CD4-positive, alpha-beta memory T cell (primary cell): Measurements from ENCODE around the gene CD3G. TPM values are rescaled to one million over a fixed set of nuclear protein-coding genes. Genes with fewer than 3 reads are reported as not detected.

Experiments
- CTCF ChIA-PET: fragments of 350-600 bp; sonication (Branson Sonifier 250); formaldehyde crosslinking; loops from one replicate; lab custom pipeline; 2021; ENCODE audit warnings: inconsistent platforms; ENCODE audit not compliant: partially characterized antibody; lab: Charles Lee
- POLR2A ChIA-PET: fragments of 350-600 bp; sonication (Branson Sonifier 250); formaldehyde crosslinking; loops from one replicate; lab custom pipeline; 2021; ENCODE audit not compliant: partially characterized antibody; lab: Charles Lee
- DNase-seq, 5 donors: peaks; one replicate each; pipeline versions ENCODE4 v3.0.0 to v3.0.0-alpha.2; 2020 to 2022; ENCODE audit warnings: mixed read lengths in 1 of 5
- H3K27ac ChIP-seq: one replicate; pipeline ENCODE4 v1.7.0; 2013; ENCODE audit warnings: low read depth, low read length
- H3K27me3 ChIP-seq: 2 replicates; pipeline ENCODE4 v1.7.0; 2013; ENCODE audit warnings: mild to moderate bottlenecking, low read length, moderate library complexity; ENCODE audit not compliant: insufficient read depth
- H3K36me3 ChIP-seq: 2 replicates; pipeline ENCODE4 v1.7.0; 2013; ENCODE audit warnings: mild to moderate bottlenecking, low read length, moderate library complexity; ENCODE audit not compliant: insufficient read depth
- H3K4me1 ChIP-seq: 2 replicates; pipeline ENCODE4 v1.7.0; 2013; ENCODE audit warnings: mild to moderate bottlenecking, low read length, moderate library complexity; ENCODE audit not compliant: insufficient read depth
- H3K4me3 ChIP-seq, 2 donors: one replicate each; pipeline ENCODE4 v1.7.0; 2013; ENCODE audit warnings: low read length in 2 of 2, mild to moderate bottlenecking in 1 of 2
- H3K9me3 ChIP-seq, 2 donors: one replicate each; pipeline ENCODE4 v1.7.0; 2013; ENCODE audit warnings: low read length in 2 of 2, control low read depth in 1 of 2; ENCODE audit not compliant: control insufficient read depth in 1 of 2
- H3K27ac Mint-ChIP-seq, 7 donors: one replicate each; pipeline ENCODE4 v1.8.0; 2020 to 2021; ENCODE audit warnings: mixed read lengths in 7 of 7, mild to moderate bottlenecking in 6 of 7, inconsistent platforms in 3 of 7, moderate library complexity in 3 of 7
- H3K27me3 Mint-ChIP-seq, 2 donors: one replicate each; pipeline ENCODE4 v1.8.0; 2020 to 2021; ENCODE audit warnings: mixed read lengths in 2 of 2
- H3K36me3 Mint-ChIP-seq, 2 donors: one replicate each; pipeline ENCODE4 v1.8.0; 2020 to 2021; ENCODE audit warnings: mixed read lengths in 2 of 2, inconsistent platforms in 1 of 2, mild to moderate bottlenecking in 1 of 2
- H3K4me1 Mint-ChIP-seq, 4 donors: one replicate each; pipeline ENCODE4 v1.8.0; 2020 to 2021; ENCODE audit warnings: mixed read lengths in 4 of 4, mild to moderate bottlenecking in 1 of 4
- H3K4me3 Mint-ChIP-seq, 8 donors: one replicate each; pipeline ENCODE4 v1.8.0; 2020 to 2021; ENCODE audit warnings: mixed read lengths in 8 of 8, mild to moderate bottlenecking in 7 of 8, moderate library complexity in 6 of 8, inconsistent platforms in 3 of 8
- H3K9me3 Mint-ChIP-seq, 8 donors: one replicate each; pipeline ENCODE4 v1.8.0; 2020 to 2021; ENCODE audit warnings: mixed read lengths in 8 of 8, mild to moderate bottlenecking in 5 of 8, inconsistent platforms in 3 of 8, moderate library complexity in 1 of 8
- intact Hi-C: fragments of 100-400 bp; cut with micrococcal nuclease; formaldehyde crosslinking; loops from one replicate; pipeline ENCODE4 v1.15.1; 2023
- polyA plus RNA-seq, 2 donors: library from polyadenylated mRNA; unstranded; fragments of 300-500 nt; fragmentation: Illumina TruSeq; gene quantifications; one replicate each; pipeline ENCODE4 v1.2.3, GENCODE V29; 2021
- total RNA-seq, 2 experiments: library from RNA; stranded (reverse); gene quantifications; one replicate each; pipeline ENCODE4 v1.2.3, GENCODE V29; 2021

The CD3G gene
- total and polyA plus RNA-seq, 4 experiments from 2014 or later, result 131 to 417 (median 198) TPM

GRCh38 chr11:118320515-118320914 lies 23.6 kb upstream of the CD3G start:
- Mint-ChIP-seq H3K4me1 (peaks cover 55 to 89% (median 68%) of the 10 kb centered on the region in 4 donors), H3K27ac (peak overlapping the region in 6 of 7 donors; percentile 44 to 98 (median 76)), H3K27me3 (no peaks in the 10 kb centered on the region), H3K9me3 (peaks cover 0 to 1% (median 0%) of the 10 kb centered on the region in 8 donors), H3K36me3 (peaks cover 29 to 37% of the 10 kb centered on the region in 2 donors), H3K4me3 (peak overlapping the region in 3 of 8 donors; percentile 6 to 80 (median 28))
- Histone ChIP-seq H3K36me3 (no peaks in the 10 kb centered on the region), H3K4me3 (no peak overlapping the region), H3K27ac (no peak overlapping the region), H3K4me1 (peaks cover 70% of the 10 kb centered on the region), H3K27me3 (no peaks in the 10 kb centered on the region), H3K9me3 (no peaks in the 10 kb centered on the region)
- DNase-seq, result no peak
- intact Hi-C loops, result no loop called here
- ChIA-PET POLR2A (interaction anchor here (1.3 to 3.0 kb wide), 3 partner anchors 15 to 95 kb away, joined by 3 to 32 read pairs (median 4); partner anchors contain the start of gene CD3E), CTCF (no interaction called here)

DNA sequence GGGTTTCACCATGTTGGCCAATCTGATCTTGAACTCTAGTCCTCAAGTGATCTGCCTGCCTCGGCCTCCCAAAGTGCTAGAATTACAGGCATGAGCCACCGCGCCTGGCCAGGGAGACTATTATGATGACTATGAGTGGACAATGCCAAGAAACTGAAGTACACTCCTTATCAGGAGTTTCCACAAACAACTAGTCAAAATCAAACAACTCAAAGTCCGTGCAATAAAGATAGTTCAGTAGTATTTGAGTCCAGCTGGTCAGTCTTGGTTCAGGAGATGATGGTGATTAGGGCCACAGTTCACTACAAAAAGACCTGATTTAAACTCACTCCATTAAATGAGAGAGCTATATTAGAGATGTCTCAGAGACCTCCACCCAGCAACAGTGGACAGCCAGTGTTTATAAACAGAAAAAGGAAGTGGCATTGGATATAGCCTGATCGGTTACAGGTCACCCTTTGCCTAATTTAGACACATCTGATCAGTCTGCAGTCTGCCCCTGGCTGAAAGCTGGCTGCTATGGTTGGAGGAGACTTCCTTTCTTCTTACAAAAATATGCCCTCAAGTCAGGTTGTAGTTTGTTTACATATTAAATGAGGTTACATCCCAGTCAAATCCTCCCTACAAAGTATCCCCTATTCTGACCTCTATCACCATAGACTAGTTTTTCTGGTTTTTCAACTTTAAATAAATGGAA lies 22.6 kb upstream of the CD3G start:
- no peaks in the 10 kb centered on the region for H3K27me3 Mint-ChIP-seq
- H3K4me3 Mint-ChIP-seq, result peak overlapping the region in 5 of 8 donors; percentile 9 to 76 (median 38)
- Histone ChIP-seq H3K27ac (no peak overlapping the region), H3K4me1 (peaks cover 59% of the 10 kb centered on the region), H3K36me3 (no peaks in the 10 kb centered on the region), H3K27me3 (no peaks in the 10 kb centered on the region), H3K9me3 (no peaks in the 10 kb centered on the region), H3K4me3 (no peak overlapping the region)
- POLR2A ChIA-PET, result interaction anchor here (1.2 to 3.0 kb wide), 4 partner anchors 10 to 96 kb away, joined by 3 to 32 read pairs (median 4); partner anchors contain the start of gene CD3E
- H3K9me3 Mint-ChIP-seq, result peaks cover 0 to 1% (median 0%) of the 10 kb centered on the region in 8 donors
- peak overlapping the region in 6 of 7 donors; percentile 13 to 89 (median 72) for H3K27ac Mint-ChIP-seq
- no peak for DNase-seq
- peaks cover 45 to 79% (median 62%) of the 10 kb centered on the region in 4 donors for H3K4me1 Mint-ChIP-seq
- peaks cover 21 to 40% of the 10 kb centered on the region in 2 donors for H3K36me3 Mint-ChIP-seq
- intact Hi-C loops, result no loop called here
- CTCF ChIA-PET, result interaction anchor here (0.7 to 1.7 kb wide), 5 partner anchors 10 to 61 kb away, joined by 3 to 5 read pairs (median 3); no protein-coding TSS in a partner anchor

DNA sequence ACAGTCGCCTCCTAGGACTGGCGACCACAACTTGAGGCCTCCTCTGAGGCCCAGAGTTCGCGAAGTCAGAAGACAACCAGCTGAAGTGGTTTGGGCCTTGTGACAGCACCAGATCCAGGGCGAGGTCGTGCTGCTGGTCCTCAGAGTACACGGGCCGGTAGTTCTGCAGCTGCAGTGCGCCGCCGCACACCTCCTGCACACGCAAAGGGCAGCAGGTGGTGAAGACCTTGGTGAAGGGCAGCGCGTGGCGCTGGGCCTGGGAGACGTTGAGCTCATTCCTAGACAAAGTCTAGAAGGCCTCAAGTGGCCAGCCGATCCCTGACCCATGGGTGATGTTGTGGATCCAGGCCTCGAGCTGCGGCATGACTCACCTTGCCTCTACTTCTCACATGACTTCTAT lies 21.4 kb upstream of the CD3G start:
- CTCF ChIA-PET, result interaction anchor here (1.2 to 1.7 kb wide), 6 partner anchors 12 to 124 kb away, joined by 3 to 6 read pairs (median 4); no protein-coding TSS in a partner anchor
- no peaks in the 10 kb centered on the region for H3K36me3 ChIP-seq
- H3K27ac ChIP-seq, result no peak overlapping the region
- H3K27me3 Mint-ChIP-seq, result no peaks in the 10 kb centered on the region
- no peaks in the 10 kb centered on the region for H3K9me3 ChIP-seq
- POLR2A ChIA-PET, result interaction anchor here (1.0 to 3.0 kb wide), 2 partner anchors 17 to 27 kb away, joined by 3 to 32 read pairs; partner anchors contain the start of gene CD3E
- intact Hi-C loops, result no loop called here
- H3K27ac Mint-ChIP-seq, result peak overlapping the region in 1 of 7 donors; percentile 15
- H3K4me3 ChIP-seq, result no peak overlapping the region
- H3K4me3 Mint-ChIP-seq, result no peak overlapping the region
- H3K4me1 Mint-ChIP-seq, result peaks cover 37 to 68% (median 53%) of the 10 kb centered on the region in 4 donors
- H3K27me3 ChIP-seq, result no peaks in the 10 kb centered on the region
- H3K4me1 ChIP-seq, result peaks cover 48% of the 10 kb centered on the region
- no peak for DNase-seq
- peaks cover 15 to 37% of the 10 kb centered on the region in 2 donors for H3K36me3 Mint-ChIP-seq
- H3K9me3 Mint-ChIP-seq, result peaks cover 0 to 1% (median 0%) of the 10 kb centered on the region in 8 donors

GRCh38 chr11:118325283-118325682 lies 18.9 kb upstream of the CD3G start:
- H3K4me3 Mint-ChIP-seq, result no peak overlapping the region
- no peaks in the 10 kb centered on the region for H3K27me3 Mint-ChIP-seq
- peaks cover 17 to 41% of the 10 kb centered on the region in 2 donors for H3K36me3 Mint-ChIP-seq
- intact Hi-C loops, result no loop called here
- Histone ChIP-seq H3K36me3 (no peaks in the 10 kb centered on the region), H3K27me3 (no peaks in the 10 kb centered on the region), H3K4me3 (no peak overlapping the region), H3K4me1 (peaks cover 23% of the 10 kb centered on the region), H3K27ac (no peak overlapping the region), H3K9me3 (no peaks in the 10 kb centered on the region)
- H3K4me1 Mint-ChIP-seq, result peaks cover 18 to 54% (median 34%) of the 10 kb centered on the region in 4 donors
- POLR2A ChIA-PET, result no interaction called here
- DNase-seq, result no peak
- no peaks in the 10 kb centered on the region for H3K9me3 Mint-ChIP-seq
- H3K27ac Mint-ChIP-seq, result peak overlapping the region in 2 of 7 donors; percentile 51 to 88
- CTCF ChIA-PET, result no interaction called here

- Histone ChIP-seq H3K4me3 (no peak overlapping the region), H3K36me3 (no peaks in the 10 kb centered on the region), H3K9me3 (no peaks in the 10 kb centered on the region), H3K27me3 (no peaks in the 10 kb centered on the region), H3K4me1 (peaks cover 10% of the 10 kb centered on the region), H3K27ac (no peak overlapping the region)
- Mint-ChIP-seq H3K4me3 (no peak overlapping the region), H3K4me1 (peaks cover 8 to 32% (median 17%) of the 10 kb centered on the region in 4 donors), H3K27me3 (no peaks in the 10 kb centered on the region), H3K36me3 (peaks cover 9 to 25% of the 10 kb centered on the region in 2 donors), H3K27ac (peak overlapping the region in 4 of 7 donors; percentile 1 to 75 (median 58)), H3K9me3 (no peaks in the 10 kb centered on the region)
- intact Hi-C loops, result no loop called here
- CTCF ChIA-PET, result interaction anchor here (0.9 kb wide), 1 partner anchor 11 kb away, joined by 3 read pairs; no protein-coding TSS in a partner anchor
- POLR2A ChIA-PET, result interaction anchor here (1.0 to 1.8 kb wide), 2 partner anchors 13 to 31 kb away, joined by 6 read pairs; partner anchors contain the start of genes CD3D and UBE4A
- no peak for DNase-seq
Observed at GRCh38 chr11:118328745-118329144, 15.4 kb upstream of the CD3G start.

DNA sequence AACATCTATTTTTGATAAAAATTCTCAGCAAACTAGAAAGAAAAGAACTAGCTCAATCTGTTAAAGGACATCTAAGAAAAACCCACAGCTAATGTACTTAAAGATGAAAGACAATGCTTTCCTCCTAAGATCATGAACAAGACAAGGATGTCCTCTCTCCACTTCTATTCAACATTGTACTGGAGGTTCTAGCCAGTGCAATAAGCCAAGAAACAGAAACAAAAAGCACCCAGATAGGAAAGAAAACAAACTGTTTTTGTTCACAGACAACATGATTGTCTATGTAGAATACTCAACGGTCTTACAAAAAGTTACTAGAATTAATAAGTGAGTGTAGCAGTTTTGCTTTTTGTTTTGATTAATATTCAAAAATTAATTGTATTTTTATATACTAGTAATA lies 9.4 kb upstream of the CD3G start:
- CTCF ChIA-PET, result interaction anchor here (1.0 to 1.5 kb wide), 5 partner anchors 12 to 136 kb away, joined by 3 to 4 read pairs (median 4); no protein-coding TSS in a partner anchor
- peaks cover 0 to 1% of the 10 kb centered on the region in 2 donors for H3K27me3 Mint-ChIP-seq
- H3K27ac Mint-ChIP-seq, result peak overlapping the region; percentile 48 to 98 (median 83)
- H3K36me3 Mint-ChIP-seq, result peaks cover 21% of the 10 kb centered on the region in 2 donors
- Histone ChIP-seq H3K9me3 (no peaks in the 10 kb centered on the region), H3K27ac (peak overlapping the region; percentile 38), H3K4me3 (no peak overlapping the region), H3K4me1 (peaks cover 63% of the 10 kb centered on the region), H3K36me3 (peaks cover 16% of the 10 kb centered on the region), H3K27me3 (no peaks in the 10 kb centered on the region)
- intact Hi-C loops, result no loop called here
- POLR2A ChIA-PET, result interaction anchor here (0.7 to 4.4 kb wide), 4 partner anchors 9 to 110 kb away, joined by 3 to 35 read pairs (median 3); partner anchors contain the start of genes CD3D, CD3G and JAML
- peak in 4 of 5 donors; percentile 43 to 57 (median 52) for DNase-seq
- peaks cover 28 to 57% (median 47%) of the 10 kb centered on the region in 4 donors for H3K4me1 Mint-ChIP-seq
- H3K4me3 Mint-ChIP-seq, result peak overlapping the region; percentile 0 to 71 (median 48)
- H3K9me3 Mint-ChIP-seq, result peaks cover 0 to 2% (median 0%) of the 10 kb centered on the region in 8 donors
